ENCODE data around the gene NAMPT. TPM values are rescaled to one million over a fixed set of nuclear protein-coding genes. Genes with fewer than 3 reads are reported as not detected.
"Not testable (repeated sequence)": the region's sequence is repeated elsewhere in the genome, so short reads cannot be mapped to it uniquely, and the experiment has no call there.

NAMPT gene
- total RNA-seq, 4 donors from 2014 or later: 107 to 199 (median 159) TPM

DNA sequence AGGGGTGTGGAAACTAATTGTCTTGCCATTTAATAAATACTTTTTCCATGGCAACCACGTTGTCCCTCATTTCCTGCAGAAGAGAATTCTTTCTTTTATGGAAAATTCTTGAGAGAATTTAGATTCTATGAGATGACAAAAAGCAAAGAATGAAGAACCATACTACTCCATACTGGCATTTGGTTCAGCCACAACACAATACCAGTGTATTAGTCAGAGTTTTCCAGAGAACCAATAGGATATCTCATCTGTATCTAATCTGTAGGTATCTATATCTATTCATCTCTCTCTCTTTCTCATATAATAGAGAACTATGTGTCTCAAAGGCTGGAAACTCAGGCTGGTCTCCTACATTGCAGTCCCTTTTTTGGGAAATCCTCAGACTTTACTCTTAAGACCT, 44.6 kb upstream of the NAMPT start:
- in situ Hi-C loops (cut with MboI; ENCODE audit: low sequenced_read_pairs in 4 of 4): no loop called here
- DNase-seq (no peak), ATAC-seq (no peak)
- Histone ChIP-seq H3K27me3 (no peaks in the 10 kb centered on the region), H3K4me1 (no peaks in the 10 kb centered on the region), H3K27ac (no peak overlapping the region), H3K36me3 (no peaks in the 10 kb centered on the region), H3K9me3 (no peaks in the 10 kb centered on the region), H3K4me3 (no peak overlapping the region)
- intact Hi-C loops (cut with DNase I; ENCODE audit: low total_unique reads): no loop called here
- TF ChIP-seq, protein P1, sequence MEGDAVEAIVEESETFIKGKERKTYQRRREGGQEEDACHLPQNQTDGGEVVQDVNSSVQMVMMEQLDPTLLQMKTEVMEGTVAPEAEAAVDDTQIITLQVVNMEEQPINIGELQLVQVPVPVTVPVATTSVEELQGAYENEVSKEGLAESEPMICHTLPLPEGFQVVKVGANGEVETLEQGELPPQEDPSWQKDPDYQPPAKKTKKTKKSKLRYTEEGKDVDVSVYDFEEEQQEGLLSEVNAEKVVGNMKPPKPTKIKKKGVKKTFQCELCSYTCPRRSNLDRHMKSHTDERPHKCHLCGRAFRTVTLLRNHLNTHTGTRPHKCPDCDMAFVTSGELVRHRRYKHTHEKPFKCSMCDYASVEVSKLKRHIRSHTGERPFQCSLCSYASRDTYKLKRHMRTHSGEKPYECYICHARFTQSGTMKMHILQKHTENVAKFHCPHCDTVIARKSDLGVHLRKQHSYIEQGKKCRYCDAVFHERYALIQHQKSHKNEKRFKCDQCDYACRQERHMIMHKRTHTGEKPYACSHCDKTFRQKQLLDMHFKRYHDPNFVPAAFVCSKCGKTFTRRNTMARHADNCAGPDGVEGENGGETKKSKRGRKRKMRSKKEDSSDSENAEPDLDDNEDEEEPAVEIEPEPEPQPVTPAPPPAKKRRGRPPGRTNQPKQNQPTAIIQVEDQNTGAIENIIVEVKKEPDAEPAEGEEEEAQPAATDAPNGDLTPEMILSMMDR (IDR thresholded peaks at IDR 0.05 in 4 of 5, conservative IDR thresholded peaks at IDR 0.05 in 1 of 5): no peak
- no peak for TF ChIP-seq POLR2A (IDR thresholded peaks at IDR 0.05)

DNA sequence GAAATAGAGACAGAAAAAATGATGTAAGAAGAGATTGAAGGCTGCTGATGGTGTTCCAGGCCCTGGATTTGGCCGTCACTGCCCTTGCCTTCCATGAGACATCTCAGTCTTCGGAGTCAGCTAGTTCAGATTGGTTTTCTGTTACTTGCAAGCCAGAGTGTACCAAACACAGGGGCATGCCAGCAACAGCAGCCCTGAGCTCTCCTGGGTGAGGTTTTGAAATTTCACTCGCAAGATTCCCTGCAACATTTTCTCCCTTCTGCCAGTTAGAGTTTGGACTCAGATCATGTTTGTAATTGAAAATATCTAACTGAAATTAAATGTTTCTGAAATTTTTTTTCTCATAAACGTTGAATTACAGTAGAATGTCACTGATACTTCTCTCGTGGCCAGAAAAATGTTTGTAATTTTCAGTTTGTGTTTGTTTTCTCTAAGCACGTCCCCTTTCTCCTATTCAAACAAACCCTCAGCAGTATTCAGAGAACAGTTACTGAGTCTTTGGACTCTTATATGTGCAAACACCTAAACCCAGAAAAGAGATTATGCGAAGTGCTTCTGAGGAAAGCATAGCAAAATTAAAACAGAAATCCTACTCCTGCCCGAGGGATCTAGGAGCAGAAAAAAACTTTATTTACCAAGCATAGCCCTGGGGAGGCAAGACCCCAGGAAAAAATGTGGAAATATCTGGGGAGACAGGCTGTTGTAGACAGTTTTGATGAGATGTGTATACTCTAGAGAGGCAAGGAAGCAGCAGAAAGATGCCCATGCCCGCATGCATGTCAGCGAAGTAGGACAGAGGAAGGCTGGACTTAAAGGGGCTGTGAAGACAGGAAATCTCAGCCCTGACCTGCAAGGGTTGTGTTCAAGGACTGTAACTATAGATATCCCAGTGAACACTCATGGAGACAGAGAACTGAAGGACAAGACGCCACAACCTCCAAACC, 43.0 kb upstream of the NAMPT start:
- no peaks in the 10 kb centered on the region for H3K9me3 ChIP-seq
- intact Hi-C loops (cut with DNase I; ENCODE audit: low total_unique reads) (no loop called here), in situ Hi-C loops (cut with MboI; ENCODE audit: low sequenced_read_pairs in 4 of 4) (no loop called here)
- no peaks in the 10 kb centered on the region for H3K27me3 ChIP-seq
- no peak overlapping the region for H3K4me3 ChIP-seq
- ATAC-seq (no peak), DNase-seq (no peak)
- TF ChIP-seq, protein P1 (IDR thresholded peaks at IDR 0.05 in 4 of 5, conservative IDR thresholded peaks at IDR 0.05 in 1 of 5): no peak
- H3K4me1 ChIP-seq: no peaks in the 10 kb centered on the region
- no peaks in the 10 kb centered on the region for H3K36me3 ChIP-seq
- no peak overlapping the region for H3K27ac ChIP-seq

- in situ Hi-C loops (cut with MboI; ENCODE audit: low sequenced_read_pairs in 4 of 4): no loop called here
- Histone ChIP-seq H3K4me3 (no peak overlapping the region), H3K27ac (no peak overlapping the region), H3K27me3 (no peaks in the 10 kb centered on the region), H3K36me3 (no peaks in the 10 kb centered on the region), H3K4me1 (no peaks in the 10 kb centered on the region), H3K9me3 (no peaks in the 10 kb centered on the region)
- ATAC-seq (no peak), DNase-seq (no peak)
- no peak for TF ChIP-seq POLR2A (IDR thresholded peaks at IDR 0.05)
- TF ChIP-seq, protein P1 (IDR thresholded peaks at IDR 0.05 in 4 of 5, conservative IDR thresholded peaks at IDR 0.05 in 1 of 5): no peak
- intact Hi-C loops (cut with DNase I; ENCODE audit: low total_unique reads): no loop called here
Measured at GRCh38 chr7:106326594-106327537, 42.1 kb upstream of the NAMPT start.

- H3K9me3 ChIP-seq; ATAC-seq; DNase-seq; H3K36me3 ChIP-seq; H3K27me3 ChIP-seq; H3K27ac ChIP-seq; intact Hi-C loops (cut with DNase I; ENCODE audit: low total_unique reads); in situ Hi-C loops (cut with MboI; ENCODE audit: low sequenced_read_pairs in 4 of 4); H3K4me3 ChIP-seq; H3K4me1 ChIP-seq: not testable (repeated sequence)
Measured at GRCh38 chr7:106324509-106324908, 39.7 kb upstream of the NAMPT start.

DNA sequence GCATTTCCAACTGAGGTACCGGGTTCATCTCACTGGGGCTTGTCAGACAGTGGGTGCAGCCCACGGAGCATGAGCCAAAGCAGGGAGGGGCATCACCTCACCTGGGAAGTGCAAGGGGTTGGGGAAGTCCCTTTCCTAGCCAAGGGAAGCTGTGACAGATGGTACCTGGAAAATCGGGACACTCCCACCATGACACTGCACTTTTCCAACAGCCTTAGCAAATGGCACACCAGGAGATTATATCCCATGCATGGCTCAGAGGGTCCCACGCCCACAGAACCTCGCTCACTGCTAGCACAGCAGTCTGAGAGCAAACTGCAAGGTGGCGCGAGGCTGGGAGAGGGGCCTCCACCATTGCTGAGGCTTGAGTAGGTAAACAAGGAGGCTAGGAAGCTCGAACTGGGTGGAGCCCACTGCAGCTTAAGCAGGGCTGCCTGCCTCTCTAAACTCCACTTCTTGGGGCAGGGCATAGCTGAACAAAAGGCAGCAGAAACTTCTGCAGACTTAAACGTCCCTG, 35.5 kb upstream of the NAMPT start:
- in situ Hi-C loops (cut with MboI; ENCODE audit: low sequenced_read_pairs in 4 of 4); H3K27me3 ChIP-seq; H3K9me3 ChIP-seq; ATAC-seq; intact Hi-C loops (cut with DNase I; ENCODE audit: low total_unique reads); H3K4me1 ChIP-seq; H3K4me3 ChIP-seq; H3K27ac ChIP-seq; H3K36me3 ChIP-seq; DNase-seq: not testable (repeated sequence)

All from gastrocnemius medialis (tissue), 4 donors.